ENCODE measurements around the gene C1orf35.

The C1orf35 gene

GRCh38 chr1:228109962-228110488 lies 6.9 kb upstream of the C1orf35 start:
- in situ Hi-C loops (cut with MboI; ENCODE audit: low sequenced_read_pairs) = no loop called here

GRCh38 chr1:228109073-228109961 lies 6.2 kb upstream of the C1orf35 start, which contains the start of gene MRPL55:
Gene MRPL55 (minus strand): TSS chr1:228109299. CDS start chr1:228108260, 1,039 bp downstream.
- in situ Hi-C loops (cut with MboI; ENCODE audit: low sequenced_read_pairs) = no loop called here

- in situ Hi-C loops (cut with MboI; ENCODE audit: low sequenced_read_pairs) = no loop called here
These were observed 5.6 kb upstream of the C1orf35 start for GRCh38 chr1:228108742-228109072.

GRCh38 chr1:228108055-228108690 lies 5.0 kb upstream of the C1orf35 start:
- in situ Hi-C loops (cut with MboI; ENCODE audit: low sequenced_read_pairs) = no loop called here

- in situ Hi-C loops (cut with MboI; ENCODE audit: low sequenced_read_pairs) = no loop called here
These were observed 4.5 kb upstream of the C1orf35 start for GRCh38 chr1:228107636-228108035.

GRCh38 chr1:228106800-228107054 lies 3.6 kb upstream of the C1orf35 start:
- in situ Hi-C loops (cut with MboI; ENCODE audit: low sequenced_read_pairs) = no loop called here

- in situ Hi-C loops (cut with MboI; ENCODE audit: low sequenced_read_pairs) = no loop called here
These were observed 3.1 kb upstream of the C1orf35 start for GRCh38 chr1:228105996-228106799.

GRCh38 chr1:228105270-228105995 lies 2.3 kb upstream of the C1orf35 start:
- in situ Hi-C loops (cut with MboI; ENCODE audit: low sequenced_read_pairs) = no loop called here

- in situ Hi-C loops (cut with MboI; ENCODE audit: low sequenced_read_pairs) = no loop called here
These were observed 1.6 kb upstream of the C1orf35 start for GRCh38 chr1:228104526-228105269.

- in situ Hi-C loops (cut with MboI; ENCODE audit: low sequenced_read_pairs) = no loop called here
These were observed 933 bp downstream of the C1orf35 start for GRCh38 chr1:228101994-228102790.

- in situ Hi-C loops (cut with MboI; ENCODE audit: low sequenced_read_pairs) = no loop called here
These were observed 1.5 kb downstream of the C1orf35 start for GRCh38 chr1:228101614-228101993.

GRCh38 chr1:228100822-228101613 lies 2.1 kb downstream of the C1orf35 start:
- in situ Hi-C loops (cut with MboI; ENCODE audit: low sequenced_read_pairs) = no loop called here

GRCh38 chr1:228099331-228099732 lies 3.8 kb downstream of the C1orf35 start:
- in situ Hi-C loops (cut with MboI; ENCODE audit: low sequenced_read_pairs) = no loop called here

- in situ Hi-C loops (cut with MboI; ENCODE audit: low sequenced_read_pairs) = no loop called here
These were observed 4.7 kb downstream of the C1orf35 start for GRCh38 chr1:228098323-228098931.

- in situ Hi-C loops (cut with MboI; ENCODE audit: low sequenced_read_pairs) = no loop called here
These were observed 5.6 kb downstream of the C1orf35 start for GRCh38 chr1:228097333-228098081.

GRCh38 chr1:228096416-228097332 lies 6.5 kb downstream of the C1orf35 start:
- in situ Hi-C loops (cut with MboI; ENCODE audit: low sequenced_read_pairs) = no loop called here

Measured in HL-60/S4 (cell line).